Mesenchymal stem cell (in vitro differentiated cells and primary cell): Measurements from ENCODE around the gene FARS2.
"Not testable (repeated sequence)": the region's sequence is repeated elsewhere in the genome, so short reads cannot be mapped to it uniquely, and the experiment has no call there.

Experiments
- DNase-seq: peaks from one replicate; pipeline ENCODE4 v3.0.0-alpha.2; 2013
- H2AFZ ChIP-seq: one replicate; pipeline ENCODE4 v1.6.1; 2013; ENCODE audit warnings: low read depth, mild to moderate bottlenecking, control low read depth, inconsistent platforms, low read length, moderate library complexity
- H2AK5ac ChIP-seq: 2 replicates; pipeline ENCODE4 v1.6.1; 2013; ENCODE audit warnings: low read length, moderate library complexity, mild to moderate bottlenecking, inconsistent platforms; ENCODE audit not compliant: severe bottlenecking
- H2BK120ac ChIP-seq: one replicate; pipeline ENCODE4 v1.6.1; 2013; ENCODE audit warnings: low read depth, mild to moderate bottlenecking, inconsistent platforms, low read length, moderate library complexity
- H2BK12ac ChIP-seq, 2 experiments: one replicate each; pipeline ENCODE4 v1.6.1; 2013; ENCODE audit warnings: inconsistent platforms in 2 of 2, low read length in 2 of 2, mild to moderate bottlenecking in 2 of 2, moderate library complexity in 2 of 2, control low read depth in 1 of 2
- H2BK15ac ChIP-seq: one replicate; pipeline ENCODE4 v1.6.1; 2013; ENCODE audit warnings: mild to moderate bottlenecking, low read depth, inconsistent platforms; ENCODE audit not compliant: poor library complexity, severe bottlenecking
- H2BK5ac ChIP-seq: 2 replicates; pipeline ENCODE4 v1.6.1; 2013; ENCODE audit warnings: low read depth, mild to moderate bottlenecking, low read length, control low read depth, inconsistent platforms; ENCODE audit not compliant: poor library complexity, severe bottlenecking
- H3K14ac ChIP-seq, 2 experiments: one replicate each; pipeline ENCODE4 v1.6.1; 2013; ENCODE audit warnings: inconsistent platforms in 2 of 2, low read length in 2 of 2, control low read depth in 1 of 2, mild to moderate bottlenecking in 1 of 2, moderate library complexity in 1 of 2
- H3K18ac ChIP-seq, 2 experiments: one replicate each; pipeline ENCODE4 v1.6.1; 2013; ENCODE audit warnings: inconsistent platforms in 2 of 2, low read length in 2 of 2, control low read depth in 1 of 2, low read depth in 1 of 2, mild to moderate bottlenecking in 1 of 2
- H3K23ac ChIP-seq, 2 experiments: one replicate each; pipeline ENCODE4 v1.6.1; 2013; ENCODE audit warnings: inconsistent platforms in 2 of 2, low read length in 2 of 2, mild to moderate bottlenecking in 2 of 2, moderate library complexity in 2 of 2, control low read depth in 1 of 2
- H3K27ac ChIP-seq: 2 replicates; pipeline ENCODE4 v1.5.1; 2013; ENCODE audit warnings: mild to moderate bottlenecking, moderate library complexity, low read length, control low read depth, inconsistent platforms; ENCODE audit not compliant: poor library complexity, severe bottlenecking
- H3K27me3 ChIP-seq, 2 experiments: 2 replicates each; pipeline versions ENCODE4 v1.6.1 to v1.7.0; 2013; ENCODE audit warnings: low read length in 2 of 2, mild to moderate bottlenecking in 2 of 2, moderate library complexity in 2 of 2, control low read depth in 1 of 2, inconsistent platforms in 1 of 2; ENCODE audit not compliant: control insufficient read depth in 1 of 2, insufficient read depth in 1 of 2
- H3K36me3 ChIP-seq, 2 experiments: 2 replicates each; pipeline versions ENCODE4 v1.6.1 to v1.7.0; 2013; ENCODE audit warnings: low read length in 2 of 2, control low read depth in 1 of 2, inconsistent platforms in 1 of 2, low read depth in 1 of 2, mild to moderate bottlenecking in 1 of 2; ENCODE audit not compliant: insufficient read depth in 2 of 2, control insufficient read depth in 1 of 2
- H3K4ac ChIP-seq, 2 experiments: one replicate each; pipeline ENCODE4 v1.6.1; 2013; ENCODE audit warnings: inconsistent platforms in 2 of 2, low read length in 2 of 2, mild to moderate bottlenecking in 2 of 2, moderate library complexity in 2 of 2, control low read depth in 1 of 2, low read depth in 1 of 2
- H3K4me1 ChIP-seq: 2 replicates; pipeline ENCODE4 v1.6.1; 2013; ENCODE audit warnings: low read depth, low read length, control low read depth; ENCODE audit not compliant: control insufficient read depth, insufficient read depth
- H3K4me2 ChIP-seq: 2 replicates; pipeline ENCODE4 v1.6.1; 2013; ENCODE audit warnings: low read length, mild to moderate bottlenecking, inconsistent platforms; ENCODE audit not compliant: poor library complexity, severe bottlenecking
- H3K4me3 ChIP-seq, 2 experiments: 2 replicates each; pipeline versions ENCODE4 v1.5.1 to v1.7.0; 2013; ENCODE audit warnings: low read length in 2 of 2, mild to moderate bottlenecking in 2 of 2, control low read depth in 1 of 2, low read depth in 1 of 2; ENCODE audit not compliant: insufficient read depth in 1 of 2
- H3K79me1 ChIP-seq: replicated peaks from 2 replicates; pipeline ENCODE4 v1.6.1; 2013; ENCODE audit warnings: mild to moderate bottlenecking, control low read depth, low read length, inconsistent platforms; ENCODE audit not compliant: poor library complexity, severe bottlenecking
- H3K9ac ChIP-seq: 2 replicates; pipeline ENCODE4 v1.7.0; 2013; ENCODE audit warnings: mild to moderate bottlenecking, low read length, moderate library complexity
- H3K9me3 ChIP-seq: 2 replicates; pipeline ENCODE4 v1.7.0; 2013; ENCODE audit warnings: mild to moderate bottlenecking, low read length; ENCODE audit not compliant: control insufficient read depth
- H4K8ac ChIP-seq: one replicate; pipeline ENCODE4 v1.6.1; 2013; ENCODE audit warnings: inconsistent platforms, mild to moderate bottlenecking, low read length, moderate library complexity
- H4K91ac ChIP-seq: one replicate; pipeline ENCODE4 v1.6.1; 2013; ENCODE audit warnings: mild to moderate bottlenecking, low read length, inconsistent platforms
- WGBS: methylation state at CpG from one replicate; pipeline ENCODE4 v1.1.7; 2013; ENCODE audit warnings: mixed read lengths; 5-methylcytosine and 5-hydroxymethylcytosine counted together

The FARS2 gene

DNA sequence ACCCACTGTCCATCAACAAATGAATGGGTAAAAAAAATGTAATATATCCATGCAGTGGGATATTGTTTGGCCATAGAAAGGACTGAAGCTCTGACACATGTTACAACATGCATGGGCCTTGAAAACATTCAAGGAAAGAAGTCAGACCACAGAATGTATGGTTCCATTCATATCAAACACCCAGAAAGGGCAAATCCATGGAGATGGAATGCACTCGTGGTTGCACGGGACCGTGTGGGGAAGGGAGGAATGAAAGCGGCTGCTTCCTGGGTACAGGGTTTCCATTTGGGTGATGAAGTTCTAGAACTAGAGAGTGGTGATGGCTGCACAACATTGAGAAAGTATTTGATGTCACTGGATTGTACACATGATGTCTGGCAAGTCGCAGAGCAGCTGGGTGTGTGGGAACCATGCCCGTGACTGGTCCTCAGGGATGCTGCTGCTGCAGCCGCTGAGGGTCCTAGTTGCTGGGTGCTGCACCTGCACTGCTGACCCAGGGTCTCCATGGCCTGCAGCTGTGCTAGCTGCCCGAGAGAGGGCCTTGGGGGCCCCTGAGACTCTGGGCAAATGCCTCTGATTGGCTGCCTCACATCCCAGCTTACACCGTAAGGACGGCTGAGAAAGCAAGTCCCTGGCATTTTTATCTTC, 525.1 kb downstream of the FARS2 start:
- Histone ChIP-seq H3K27me3 (peaks cover 0 to 8% of the 10 kb centered on the region in 2 experiments), H2BK15ac (no peak overlapping the region), H3K4me1 (peaks cover 28% of the 10 kb centered on the region), H3K4ac (no peak overlapping the region), H3K9ac (no peak overlapping the region), H3K14ac (no peak overlapping the region), H3K27ac (no peak overlapping the region), H4K8ac (no peak overlapping the region), H2BK120ac (no peak overlapping the region), H3K4me3 (no peak overlapping the region), H2AFZ (no peak overlapping the region), H3K79me1 (no peaks in the 10 kb centered on the region), H3K36me3 (no peaks in the 10 kb centered on the region), H2BK12ac (no peak overlapping the region), H3K4me2 (no peak overlapping the region), H4K91ac (no peak overlapping the region), H3K9me3 (no peaks in the 10 kb centered on the region), H2AK5ac (no peak overlapping the region), H3K23ac (no peak overlapping the region), H2BK5ac (no peak overlapping the region), H3K18ac (no peak overlapping the region)
- DNase-seq: no peak
- WGBS: 84% methylated on average over 10 of the region's 10 CpGs

DNA sequence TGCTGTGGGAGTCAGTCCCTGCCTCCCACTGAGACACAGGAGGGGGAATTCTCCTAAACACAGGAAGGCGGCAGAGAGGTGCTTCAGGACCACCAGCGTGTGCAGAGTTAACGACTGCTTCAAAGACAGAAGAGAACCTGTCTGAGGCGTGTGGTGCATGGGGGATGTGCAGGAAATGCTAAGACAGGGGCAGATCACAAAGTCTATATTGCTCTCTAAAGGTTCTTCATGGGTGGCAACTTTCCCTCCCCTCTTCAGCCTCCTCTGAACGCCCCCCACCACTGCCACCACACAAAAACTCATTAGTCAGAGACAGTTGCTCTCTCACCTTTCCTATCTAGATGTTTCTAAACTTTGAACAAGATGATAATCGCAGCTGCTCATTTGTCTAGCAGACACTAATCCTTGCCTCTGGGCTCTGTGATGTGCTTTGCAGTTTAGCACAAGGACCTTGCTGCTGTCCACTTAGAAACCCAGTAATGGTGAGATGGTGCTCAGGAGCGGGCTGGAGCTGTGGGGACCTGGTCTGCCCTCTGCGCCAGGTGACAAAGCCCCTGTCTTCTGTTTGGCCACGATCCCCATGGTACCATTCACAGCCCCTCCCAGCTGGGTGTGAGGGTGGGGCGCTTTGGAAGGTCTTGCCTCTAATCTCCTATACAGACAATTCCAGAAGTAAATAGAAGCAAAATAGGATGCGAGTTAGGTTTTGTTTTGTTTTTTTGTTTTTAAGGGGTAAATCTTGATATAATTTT, 525.8 kb downstream of the FARS2 start:
- Histone ChIP-seq H2BK15ac (no peak overlapping the region), H3K23ac (no peak overlapping the region), H2BK5ac (no peak overlapping the region), H3K27me3 (peaks cover 0 to 8% of the 10 kb centered on the region in 2 experiments), H3K27ac (no peak overlapping the region), H2BK12ac (no peak overlapping the region), H4K8ac (no peak overlapping the region), H3K36me3 (no peaks in the 10 kb centered on the region), H3K79me1 (no peaks in the 10 kb centered on the region), H3K4me2 (no peak overlapping the region), H3K9me3 (no peaks in the 10 kb centered on the region), H3K9ac (no peak overlapping the region), H3K14ac (no peak overlapping the region), H4K91ac (no peak overlapping the region), H3K4me3 (no peak overlapping the region), H3K4me1 (peaks cover 25% of the 10 kb centered on the region), H2BK120ac (no peak overlapping the region), H2AFZ (no peak overlapping the region), H2AK5ac (no peak overlapping the region), H3K4ac (no peak overlapping the region), H3K18ac (no peak overlapping the region)
- WGBS: 51% methylated on average over 8 of the region's 11 CpGs
- DNase-seq: no peak

DNA sequence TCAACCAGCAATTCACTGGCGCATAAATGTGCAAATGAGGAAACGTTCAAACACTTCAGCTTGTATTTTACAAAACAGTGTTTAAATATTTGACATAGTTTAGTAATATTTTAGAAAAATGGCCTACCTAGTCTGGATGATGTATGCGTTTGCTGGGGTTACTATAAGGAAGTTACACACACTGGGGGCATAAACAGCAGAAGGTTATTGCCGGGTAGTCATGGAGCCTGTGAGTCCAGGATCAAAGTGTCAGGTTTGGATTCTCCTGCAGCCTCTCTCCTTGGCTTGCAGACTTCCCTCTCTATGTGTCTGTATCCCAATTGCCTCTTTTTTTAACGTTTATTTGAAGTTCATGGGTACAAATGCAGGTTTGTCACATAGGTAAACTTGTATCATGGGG, 528.1 kb downstream of the FARS2 start:
- not testable (repeated sequence) for H3K36me3 ChIP-seq, H3K18ac ChIP-seq, H4K8ac ChIP-seq, H3K9ac ChIP-seq, H2BK12ac ChIP-seq, H3K27ac ChIP-seq, H4K91ac ChIP-seq, H2BK120ac ChIP-seq, H3K4me3 ChIP-seq, H3K4ac ChIP-seq, H3K27me3 ChIP-seq, H3K14ac ChIP-seq, H2AFZ ChIP-seq, H3K4me2 ChIP-seq, H3K9me3 ChIP-seq, DNase-seq, H2BK15ac ChIP-seq, H2AK5ac ChIP-seq, H3K79me1 ChIP-seq, H3K23ac ChIP-seq, H2BK5ac ChIP-seq
- WGBS: 96% methylated on average over 3 of the region's 5 CpGs
- peaks cover 17% of the 10 kb centered on the region for H3K4me1 ChIP-seq

DNA sequence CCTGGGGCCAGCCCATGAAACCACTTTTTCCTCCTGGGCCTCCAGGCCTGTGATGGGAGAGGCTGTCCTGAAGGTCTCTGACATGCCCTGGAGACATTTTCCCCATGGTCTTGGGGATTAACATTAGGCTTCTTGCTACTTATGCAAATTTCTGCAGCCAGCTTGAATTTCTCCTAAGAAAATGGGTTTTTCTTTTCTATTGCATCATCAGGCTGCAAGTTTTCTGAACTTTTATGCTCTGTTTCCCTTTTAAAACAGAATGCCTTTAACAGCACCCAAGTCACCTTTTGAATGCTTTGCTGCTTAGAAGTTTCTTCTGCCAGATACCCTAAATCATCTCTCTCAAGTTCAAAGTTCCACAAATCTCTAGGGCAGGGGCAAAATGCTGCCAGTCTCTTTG, 535.2 kb downstream of the FARS2 start:
- not testable (repeated sequence) for H3K27ac ChIP-seq, H4K91ac ChIP-seq, H3K27me3 ChIP-seq, H3K4me2 ChIP-seq, H3K4me3 ChIP-seq, H3K9me3 ChIP-seq, H3K18ac ChIP-seq, H3K23ac ChIP-seq, H2BK12ac ChIP-seq, H3K14ac ChIP-seq, H3K9ac ChIP-seq, H3K4ac ChIP-seq, H3K36me3 ChIP-seq, H3K4me1 ChIP-seq, H2AK5ac ChIP-seq, DNase-seq, H4K8ac ChIP-seq, H2BK5ac ChIP-seq, H3K79me1 ChIP-seq, H2AFZ ChIP-seq, H2BK15ac ChIP-seq, H2BK120ac ChIP-seq
